ENCODE results near the gene RCOR3. TPM values are rescaled to one million over a fixed set of nuclear protein-coding genes. Genes with fewer than 3 reads are reported as not detected.

The RCOR3 gene
- total RNA-seq, 1 donor, result 39.8 TPM

DNA sequence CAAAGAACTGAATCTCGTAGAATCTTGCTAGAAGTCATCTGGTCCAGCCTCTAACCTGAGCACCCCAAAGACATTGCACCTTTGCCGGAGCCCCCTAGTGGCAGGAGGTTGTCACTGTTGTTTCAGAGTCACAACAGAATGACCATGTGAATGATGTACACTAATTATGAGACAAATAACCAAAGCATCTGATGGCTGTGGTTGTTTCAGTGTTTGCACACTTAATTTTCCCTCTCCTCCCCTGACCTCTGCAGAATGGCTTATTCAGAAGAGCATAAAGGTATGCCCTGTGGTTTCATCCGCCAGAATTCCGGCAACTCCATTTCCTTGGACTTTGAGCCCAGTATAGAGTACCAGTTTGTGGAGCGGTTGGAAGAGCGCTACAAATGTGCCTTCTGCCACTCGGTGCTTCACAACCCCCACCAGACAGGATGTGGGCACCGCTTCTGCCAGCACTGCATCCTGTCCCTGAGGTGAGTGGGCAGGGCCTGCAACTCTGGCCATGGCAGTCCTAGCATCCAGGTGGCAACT is 93.9 kb downstream of the RCOR3 start:
- no peaks in the 10 kb centered on the region for H3K27me3 ChIP-seq (ENCODE audit: insufficient read depth, low read length)
- no peak overlapping the region for H3K4me2 ChIP-seq (ENCODE audit: insufficient read depth, low read length)
- TF ChIP-seq, protein P1, sequence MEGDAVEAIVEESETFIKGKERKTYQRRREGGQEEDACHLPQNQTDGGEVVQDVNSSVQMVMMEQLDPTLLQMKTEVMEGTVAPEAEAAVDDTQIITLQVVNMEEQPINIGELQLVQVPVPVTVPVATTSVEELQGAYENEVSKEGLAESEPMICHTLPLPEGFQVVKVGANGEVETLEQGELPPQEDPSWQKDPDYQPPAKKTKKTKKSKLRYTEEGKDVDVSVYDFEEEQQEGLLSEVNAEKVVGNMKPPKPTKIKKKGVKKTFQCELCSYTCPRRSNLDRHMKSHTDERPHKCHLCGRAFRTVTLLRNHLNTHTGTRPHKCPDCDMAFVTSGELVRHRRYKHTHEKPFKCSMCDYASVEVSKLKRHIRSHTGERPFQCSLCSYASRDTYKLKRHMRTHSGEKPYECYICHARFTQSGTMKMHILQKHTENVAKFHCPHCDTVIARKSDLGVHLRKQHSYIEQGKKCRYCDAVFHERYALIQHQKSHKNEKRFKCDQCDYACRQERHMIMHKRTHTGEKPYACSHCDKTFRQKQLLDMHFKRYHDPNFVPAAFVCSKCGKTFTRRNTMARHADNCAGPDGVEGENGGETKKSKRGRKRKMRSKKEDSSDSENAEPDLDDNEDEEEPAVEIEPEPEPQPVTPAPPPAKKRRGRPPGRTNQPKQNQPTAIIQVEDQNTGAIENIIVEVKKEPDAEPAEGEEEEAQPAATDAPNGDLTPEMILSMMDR (IDR thresholded peaks at IDR 0.05; ENCODE audit: extremely low read depth, low read depth, low read length), result peak; percentile 70
- H2AFZ ChIP-seq (ENCODE audit: low read length), result no peak overlapping the region
- no peak overlapping the region for H3K4me3 ChIP-seq (ENCODE audit: insufficient read depth, low read length)
- H3K4me1 ChIP-seq (ENCODE audit: insufficient read depth, low read length), result peaks cover 14% of the 10 kb centered on the region
- no peaks in the 10 kb centered on the region for H3K9me3 ChIP-seq (ENCODE audit: low read depth, low read length)
- no peaks in the 10 kb centered on the region for H3K36me3 ChIP-seq (ENCODE audit: insufficient read depth, low read length)
- no peak for DNase-seq (ENCODE audit: insufficient read length, low spot score, missing footprints)
- no peaks in the 10 kb centered on the region for H4K20me1 ChIP-seq (ENCODE audit: insufficient read depth, low read length)
- H3K79me2 ChIP-seq (ENCODE audit: insufficient read depth, low read length), result peaks cover 17% of the 10 kb centered on the region
- no peak overlapping the region for H3K27ac ChIP-seq (ENCODE audit: low read depth, low read length)

- Histone ChIP-seq H4K20me1 (ENCODE audit: insufficient read depth, low read length) (no peaks in the 10 kb centered on the region), H3K4me3 (ENCODE audit: insufficient read depth, low read length) (no peak overlapping the region), H3K79me2 (ENCODE audit: insufficient read depth, low read length) (peaks cover 17% of the 10 kb centered on the region), H3K36me3 (ENCODE audit: insufficient read depth, low read length) (no peaks in the 10 kb centered on the region), H3K27ac (ENCODE audit: low read depth, low read length) (no peak overlapping the region), H2AFZ (ENCODE audit: low read length) (no peak overlapping the region), H3K9me3 (ENCODE audit: low read depth, low read length) (no peaks in the 10 kb centered on the region), H3K27me3 (ENCODE audit: insufficient read depth, low read length) (no peaks in the 10 kb centered on the region), H3K4me2 (ENCODE audit: insufficient read depth, low read length) (no peak overlapping the region), H3K4me1 (ENCODE audit: insufficient read depth, low read length) (peaks cover 14% of the 10 kb centered on the region)
- TF ChIP-seq, protein P1 (IDR thresholded peaks at IDR 0.05; ENCODE audit: extremely low read depth, low read depth, low read length), result no peak
- no peak for DNase-seq (ENCODE audit: insufficient read length, low spot score, missing footprints)
These were observed 94.5 kb downstream of the RCOR3 start for GRCh38 chr1:211353562-211354212.

GRCh38 chr1:211355873-211356272 is 96.7 kb downstream of the RCOR3 start:
- no peaks in the 10 kb centered on the region for H4K20me1 ChIP-seq (ENCODE audit: insufficient read depth, low read length)
- H3K79me2 ChIP-seq (ENCODE audit: insufficient read depth, low read length), result peaks cover 12% of the 10 kb centered on the region
- TF ChIP-seq, protein P1 (IDR thresholded peaks at IDR 0.05; ENCODE audit: extremely low read depth, low read depth, low read length), result no peak
- H3K27ac ChIP-seq (ENCODE audit: low read depth, low read length), result no peak overlapping the region
- peaks cover 14% of the 10 kb centered on the region for H3K4me1 ChIP-seq (ENCODE audit: insufficient read depth, low read length)
- H2AFZ ChIP-seq (ENCODE audit: low read length), result no peak overlapping the region
- no peak for DNase-seq (ENCODE audit: insufficient read length, low spot score, missing footprints)
- H3K9me3 ChIP-seq (ENCODE audit: low read depth, low read length), result no peaks in the 10 kb centered on the region
- H3K4me2 ChIP-seq (ENCODE audit: insufficient read depth, low read length), result no peak overlapping the region
- H3K36me3 ChIP-seq (ENCODE audit: insufficient read depth, low read length), result peaks cover 4% of the 10 kb centered on the region
- H3K4me3 ChIP-seq (ENCODE audit: insufficient read depth, low read length), result no peak overlapping the region
- H3K27me3 ChIP-seq (ENCODE audit: insufficient read depth, low read length), result no peaks in the 10 kb centered on the region

- peaks cover 14% of the 10 kb centered on the region for H3K4me1 ChIP-seq (ENCODE audit: insufficient read depth, low read length)
- peak; percentile 89 for DNase-seq (ENCODE audit: insufficient read length, low spot score, missing footprints)
- H3K79me2 ChIP-seq (ENCODE audit: insufficient read depth, low read length), result peaks cover 6% of the 10 kb centered on the region
- peak overlapping the region; percentile 52 for H3K27ac ChIP-seq (ENCODE audit: low read depth, low read length)
- no peak overlapping the region for H2AFZ ChIP-seq (ENCODE audit: low read length)
- no peaks in the 10 kb centered on the region for H3K27me3 ChIP-seq (ENCODE audit: insufficient read depth, low read length)
- peaks cover 6% of the 10 kb centered on the region for H3K36me3 ChIP-seq (ENCODE audit: insufficient read depth, low read length)
- TF ChIP-seq, protein P1 (IDR thresholded peaks at IDR 0.05; ENCODE audit: extremely low read depth, low read depth, low read length), result no peak
- H3K9me3 ChIP-seq (ENCODE audit: low read depth, low read length), result no peaks in the 10 kb centered on the region
- no peaks in the 10 kb centered on the region for H4K20me1 ChIP-seq (ENCODE audit: insufficient read depth, low read length)
- H3K4me3 ChIP-seq (ENCODE audit: insufficient read depth, low read length), result no peak overlapping the region
- H3K4me2 ChIP-seq (ENCODE audit: insufficient read depth, low read length), result peak overlapping the region; percentile 14
These were observed 97.7 kb downstream of the RCOR3 start for GRCh38 chr1:211356723-211357407.
